ENCODE results near the gene RABGAP1L. TPM values are rescaled to one million over a fixed set of nuclear protein-coding genes. Genes with fewer than 3 reads are reported as not detected.

Gene RABGAP1L
- total and polyA plus RNA-seq, 2 of the 4 experiments (the other 2 are of a cell fraction) = 7.9 to 26.7 TPM

DNA sequence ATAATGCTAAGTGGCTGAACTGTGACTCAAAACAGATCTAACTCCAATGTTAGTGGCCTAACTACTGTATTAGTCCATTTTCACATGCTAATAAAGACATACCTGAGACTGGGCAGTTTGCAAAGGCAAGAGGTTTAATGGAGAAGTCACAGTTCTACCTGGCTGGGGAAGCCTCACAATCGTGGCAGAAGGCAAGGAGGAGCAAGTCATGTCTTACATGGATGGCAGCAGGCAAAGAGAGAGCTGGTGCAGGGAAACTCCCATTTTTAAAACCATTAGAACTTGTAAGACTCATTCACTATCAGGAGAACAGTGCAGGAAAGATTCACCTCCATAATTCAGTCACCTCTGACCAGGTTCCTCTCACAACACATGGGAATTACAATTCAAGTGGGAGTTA lies 760.8 kb downstream of the RABGAP1L start:
- Histone ChIP-seq H3K79me1 (ENCODE audit: low read depth in 1 of 2, low read length in 2 of 2) (no peaks in the 10 kb centered on the region), H2BK5ac (ENCODE audit: low read depth, low read length, poor library complexity, severe bottlenecking) (no peak overlapping the region), H3K4me1 (ENCODE audit: control insufficient read depth, insufficient read depth, low read length) (no peaks in the 10 kb centered on the region), H2AK5ac (ENCODE audit: low read depth, low read length) (no peak overlapping the region), H4K8ac (ENCODE audit: low read depth in 2 of 2, low read length in 2 of 2) (no peak overlapping the region), H3K4me3 (ENCODE audit: insufficient read depth, low read depth, low read length) (no peak overlapping the region), H3K4me2 (ENCODE audit: low read depth, low read length) (no peak overlapping the region), H2BK15ac (ENCODE audit: low read depth, low read length) (no peak overlapping the region), H3K27me3 (ENCODE audit: control insufficient read depth, insufficient read depth, low read length) (no peaks in the 10 kb centered on the region), H3K9ac (ENCODE audit: low read depth, low read length) (no peak overlapping the region), H2BK20ac (ENCODE audit: low read depth, low read length) (no peak overlapping the region), H4K5ac (ENCODE audit: low read depth, low read length) (no peak overlapping the region), H3K36me3 (ENCODE audit: control insufficient read depth, insufficient read depth, low read length) (no peaks in the 10 kb centered on the region), H3K9me3 (ENCODE audit: control insufficient read depth, insufficient read depth, low read length) (no peaks in the 10 kb centered on the region), H2AK9ac (replicated peaks; ENCODE audit: low read depth, low read length, poor library complexity) (no peak overlapping the region), H3K18ac (ENCODE audit: low read depth, low read length) (no peak overlapping the region), H3K23ac (ENCODE audit: low read depth, low read length) (no peak overlapping the region), H2AFZ (replicated peaks; ENCODE audit: low read length, poor library complexity) (no peak overlapping the region), H3K4ac (ENCODE audit: low read depth, low read length) (no peak overlapping the region), H4K91ac (ENCODE audit: insufficient read depth, low read depth, low read length) (no peak overlapping the region), H3K14ac (replicated peaks; ENCODE audit: low read depth, low read length) (no peak overlapping the region), H3K9me1 (ENCODE audit: insufficient read depth, low read length) (no peaks in the 10 kb centered on the region), H3K27ac (ENCODE audit: insufficient read depth, low read length) (no peak overlapping the region), H3K56ac (ENCODE audit: extremely low read depth, insufficient read depth, low read length) (no peak overlapping the region), H4K20me1 (ENCODE audit: insufficient read depth, low read length) (no peaks in the 10 kb centered on the region), H2BK120ac (ENCODE audit: low read depth, low read length) (no peak overlapping the region)
- dilution Hi-C loops (cut with HindIII; ENCODE audit: low sequenced_read_pairs, unreplicated experiment) = no loop called here
- CTCF ChIA-PET = no interaction called here
- BruUV-seq (replicated peaks) = no TSS peak
- TF ChIP-seq BHLHE40 (IDR thresholded peaks at IDR 0.05; ENCODE audit: low read depth, low read length) (no peak), NFE2L2 (IDR thresholded peaks at IDR 0.05; ENCODE audit: low read depth, low read length) (no peak), CEBPB (IDR thresholded peaks at IDR 0.05; ENCODE audit: low read depth, low read length) (no peak), RFX5 (IDR thresholded peaks at IDR 0.05; ENCODE audit: low read depth, low read length) (no peak), MAZ (IDR thresholded peaks at IDR 0.05; ENCODE audit: borderline replicate concordance, low read depth, low read length) (no peak), FOS (IDR thresholded peaks at IDR 0.05; ENCODE audit: low read depth, low read length) (no peak), USF2 (IDR thresholded peaks at IDR 0.05; ENCODE audit: low read depth, low read length) (no peak), CHD1 (IDR thresholded peaks at IDR 0.05; ENCODE audit: low read depth, low read length) (no peak), POLR2A (IDR thresholded peaks at IDR 0.05; ENCODE audit: low read depth, low read length) (no peak), MXI1 (IDR thresholded peaks at IDR 0.05; ENCODE audit: borderline replicate concordance, low read depth, low read length) (no peak), MAFK (IDR thresholded peaks at IDR 0.05; ENCODE audit: low read depth, low read length) (no peak), RCOR1 (IDR thresholded peaks at IDR 0.05; ENCODE audit: insufficient replicate concordance, low read length) (no peak), SMC3 (IDR thresholded peaks at IDR 0.05; ENCODE audit: low read depth, low read length) (no peak), RAD21 (IDR thresholded peaks at IDR 0.05; ENCODE audit: low read length) (no peak)
- TF ChIP-seq, protein P1, sequence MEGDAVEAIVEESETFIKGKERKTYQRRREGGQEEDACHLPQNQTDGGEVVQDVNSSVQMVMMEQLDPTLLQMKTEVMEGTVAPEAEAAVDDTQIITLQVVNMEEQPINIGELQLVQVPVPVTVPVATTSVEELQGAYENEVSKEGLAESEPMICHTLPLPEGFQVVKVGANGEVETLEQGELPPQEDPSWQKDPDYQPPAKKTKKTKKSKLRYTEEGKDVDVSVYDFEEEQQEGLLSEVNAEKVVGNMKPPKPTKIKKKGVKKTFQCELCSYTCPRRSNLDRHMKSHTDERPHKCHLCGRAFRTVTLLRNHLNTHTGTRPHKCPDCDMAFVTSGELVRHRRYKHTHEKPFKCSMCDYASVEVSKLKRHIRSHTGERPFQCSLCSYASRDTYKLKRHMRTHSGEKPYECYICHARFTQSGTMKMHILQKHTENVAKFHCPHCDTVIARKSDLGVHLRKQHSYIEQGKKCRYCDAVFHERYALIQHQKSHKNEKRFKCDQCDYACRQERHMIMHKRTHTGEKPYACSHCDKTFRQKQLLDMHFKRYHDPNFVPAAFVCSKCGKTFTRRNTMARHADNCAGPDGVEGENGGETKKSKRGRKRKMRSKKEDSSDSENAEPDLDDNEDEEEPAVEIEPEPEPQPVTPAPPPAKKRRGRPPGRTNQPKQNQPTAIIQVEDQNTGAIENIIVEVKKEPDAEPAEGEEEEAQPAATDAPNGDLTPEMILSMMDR (conservative IDR thresholded peaks at IDR 0.05; ENCODE audit: low read depth, low read length) = no peak
- TF ChIP-seq, protein P2, sequence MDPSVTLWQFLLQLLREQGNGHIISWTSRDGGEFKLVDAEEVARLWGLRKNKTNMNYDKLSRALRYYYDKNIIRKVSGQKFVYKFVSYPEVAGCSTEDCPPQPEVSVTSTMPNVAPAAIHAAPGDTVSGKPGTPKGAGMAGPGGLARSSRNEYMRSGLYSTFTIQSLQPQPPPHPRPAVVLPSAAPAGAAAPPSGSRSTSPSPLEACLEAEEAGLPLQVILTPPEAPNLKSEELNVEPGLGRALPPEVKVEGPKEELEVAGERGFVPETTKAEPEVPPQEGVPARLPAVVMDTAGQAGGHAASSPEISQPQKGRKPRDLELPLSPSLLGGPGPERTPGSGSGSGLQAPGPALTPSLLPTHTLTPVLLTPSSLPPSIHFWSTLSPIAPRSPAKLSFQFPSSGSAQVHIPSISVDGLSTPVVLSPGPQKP (IDR thresholded peaks at IDR 0.05; ENCODE audit: borderline replicate concordance, low read depth, low read length) = no peak
- intact Hi-C loops (cut with micrococcal nuclease) = no loop called here
- POLR2A ChIA-PET (ENCODE audit: unreplicated experiment) = no interaction called here
- WGBS, 2 experiments (ENCODE audit: extremely low coverage in 2 of 2, insufficient read length in 1 of 2) = no CpG with 5 or more reads among the region's 1 CpG
- in situ Hi-C loops (cut with MboI; ENCODE audit: low sequenced_read_pairs) = no loop called here
- ATAC-seq (ENCODE audit: low read depth) (no peak), DNase-seq (no peak)
